ENCODE data around the gene CEL. TPM values are rescaled to one million over a fixed set of nuclear protein-coding genes. Genes with fewer than 3 reads are reported as not detected.

CEL gene
- total RNA-seq, 4 donors from 2014 or later: 0.38 to 31.2 (median 8.4) TPM

- H3K4me3 ChIP-seq (ENCODE audit: low read depth, poor library complexity, severe bottlenecking): no peak overlapping the region
- 74 to 84% methylated on average over 29 to 30 of the region's 30 CpGs for WGBS, 2 donors
- intact Hi-C loops (cut with DNase I; ENCODE audit: low total_unique reads): no loop called here
- DNase-seq (ENCODE audit: low spot score in 2 of 2): peak in 1 of 2 donors; percentile 87
- TF ChIP-seq CTCF (IDR thresholded peaks at IDR 0.05): no peak
- TF ChIP-seq POLR2A (IDR thresholded peaks at IDR 0.05): no peak
Measured at GRCh38 chr9:133111808-133112662, 50.3 kb downstream of the CEL start.

- intact Hi-C loops (cut with DNase I; ENCODE audit: low total_unique reads): no loop called here
- TF ChIP-seq CTCF (IDR thresholded peaks at IDR 0.05): no peak
- no peak for TF ChIP-seq POLR2A (IDR thresholded peaks at IDR 0.05)
- no peak overlapping the region for H3K4me3 ChIP-seq (ENCODE audit: low read depth, poor library complexity, severe bottlenecking)
- DNase-seq (ENCODE audit: low spot score in 2 of 2): peak; percentile 80 to 94
- 51 to 60% methylated on average over 7 of the region's 7 CpGs for WGBS, 2 donors
Measured at GRCh38 chr9:133112663-133113026, 50.9 kb downstream of the CEL start.

- intact Hi-C loops (cut with DNase I; ENCODE audit: low total_unique reads): no loop called here
- TF ChIP-seq POLR2A (IDR thresholded peaks at IDR 0.05): no peak
- no peak for TF ChIP-seq CTCF (IDR thresholded peaks at IDR 0.05)
- WGBS, 2 donors: 66 to 71% methylated on average over 15 to 18 of the region's 19 CpGs
- DNase-seq (ENCODE audit: low spot score in 2 of 2): peak in 1 of 2 donors; percentile 90
- no peak overlapping the region for H3K4me3 ChIP-seq (ENCODE audit: low read depth, poor library complexity, severe bottlenecking)
Measured at GRCh38 chr9:133113163-133113948, 51.6 kb downstream of the CEL start.

GRCh38 chr9:133113949-133114885 lies 52.4 kb downstream of the CEL start:
- 11 to 16% methylated on average over 5 to 12 of the region's 20 CpGs for WGBS, 2 donors
- intact Hi-C loops (cut with DNase I; ENCODE audit: low total_unique reads): no loop called here
- TF ChIP-seq POLR2A (IDR thresholded peaks at IDR 0.05) (no peak), CTCF (IDR thresholded peaks at IDR 0.05) (no peak)
- DNase-seq (ENCODE audit: low spot score in 2 of 2): peak in 1 of 2 donors; percentile 86
- H3K4me3 ChIP-seq (ENCODE audit: low read depth, poor library complexity, severe bottlenecking): no peak overlapping the region

- DNase-seq (ENCODE audit: low spot score in 2 of 2): no peak
- 77 to 79% methylated on average over 12 to 15 of the region's 19 CpGs for WGBS, 2 donors
Measured at GRCh38 chr9:133114886-133115603, 53.3 kb downstream of the CEL start.

More at GRCh38 chr9:133114886-133115603, 53.3 kb downstream of the CEL start:
- TF ChIP-seq CTCF (IDR thresholded peaks at IDR 0.05) (no peak), POLR2A (IDR thresholded peaks at IDR 0.05) (no peak)
- no peak overlapping the region for H3K4me3 ChIP-seq (ENCODE audit: low read depth, poor library complexity, severe bottlenecking)
- intact Hi-C loops (cut with DNase I; ENCODE audit: low total_unique reads): no loop called here

Measured in lower leg skin (tissue), 4 donors.